HG03097 (cell line): ENCODE results near the gene KIF4B.
"Not testable (repeated sequence)": the region's sequence is repeated elsewhere in the genome, so short reads cannot be mapped to it uniquely, and the experiment has no call there.

Experiments used
- ATAC-seq: cut with Tn5 transposase; IDR thresholded peaks from one replicate; pipeline ENCODE4 v1.9.1; 2021; ENCODE audit not compliant: unreplicated experiment, low FRiP score

KIF4B gene

GRCh38 chr5:155013526-155013925 is at the start of gene KIF4B:
TSS of gene KIF4B (plus strand) at chr5:155013755. CDS start at chr5:155013860, 105 bp downstream.
- no peak for ATAC-seq

- ATAC-seq, result no peak
These were observed 47.3 kb upstream of the KIF4B start for GRCh38 chr5:154966081-154966841.

- ATAC-seq, result no peak
These were observed 46.7 kb upstream of the KIF4B start for GRCh38 chr5:154966874-154967273.

- ATAC-seq, result no peak
These were observed 46.0 kb upstream of the KIF4B start for GRCh38 chr5:154967421-154968024.

GRCh38 chr5:154968953-154969352 is 44.6 kb upstream of the KIF4B start:
- ATAC-seq, result no peak

GRCh38 chr5:154970759-154971158 is 42.8 kb upstream of the KIF4B start:
- ATAC-seq, result no peak

- ATAC-seq, result no peak
These were observed 42.1 kb upstream of the KIF4B start for GRCh38 chr5:154971501-154971900.

- ATAC-seq, result no peak
These were observed 41.0 kb upstream of the KIF4B start for GRCh38 chr5:154972476-154973080.

- not testable (repeated sequence) for ATAC-seq
These were observed 37.5 kb upstream of the KIF4B start for GRCh38 chr5:154976082-154976481.

GRCh38 chr5:154977409-154977808 is 36.1 kb upstream of the KIF4B start:
- no peak for ATAC-seq

GRCh38 chr5:154978294-154978693 is 35.3 kb upstream of the KIF4B start:
- ATAC-seq, result not testable (repeated sequence)

GRCh38 chr5:154984946-154985516 is 28.5 kb upstream of the KIF4B start:
- ATAC-seq, result no peak

- ATAC-seq, result no peak
These were observed 27.4 kb upstream of the KIF4B start for GRCh38 chr5:154986151-154986550.

GRCh38 chr5:154989626-154990025 is 23.9 kb upstream of the KIF4B start:
- no peak for ATAC-seq

GRCh38 chr5:154993461-154993860 is 20.1 kb upstream of the KIF4B start:
- ATAC-seq, result no peak

GRCh38 chr5:154995679-154996078 is 17.9 kb upstream of the KIF4B start:
- ATAC-seq, result no peak

GRCh38 chr5:154997746-154998145 is 15.8 kb upstream of the KIF4B start:
- no peak for ATAC-seq

GRCh38 chr5:154999865-155000264 is 13.7 kb upstream of the KIF4B start:
- no peak for ATAC-seq

GRCh38 chr5:155001523-155001922 is 12.0 kb upstream of the KIF4B start:
- ATAC-seq, result no peak

- ATAC-seq, result not testable (repeated sequence)
These were observed 10.8 kb upstream of the KIF4B start for GRCh38 chr5:155002722-155003121.

- ATAC-seq, result no peak
These were observed 9.3 kb upstream of the KIF4B start for GRCh38 chr5:155004138-155004744.
